AG04449 (cell line): Measurements from ENCODE around the gene PLXNA4.

Experiments used
- CTCF ChIA-PET: fragments of 350-600 bp; formaldehyde crosslinking; extraction: SDS; loops from one replicate; lab custom pipeline; 2021; ENCODE audit warnings: antibody characterized with exemption; lab: Yijun Ruan, JAX
- POLR2A ChIA-PET: fragments of 400-600, 350-600 bp; formaldehyde crosslinking; extraction: SDS; loops from one replicate; lab custom pipeline; 2020; ENCODE audit warnings: antibody characterized with exemption, inconsistent platforms; lab: Yijun Ruan, JAX
- DNase-seq: peaks from one replicate; pipeline ENCODE4 v3.0.0-alpha.2; 2010; ENCODE audit warnings: low read depth, low spot score
- H3K4me3 ChIP-seq: 2 replicates; pipeline ENCODE4 v1.5.1; 2011; ENCODE audit warnings: low read depth, mild to moderate bottlenecking, control low read depth, low read length
- CTCF ChIP-seq: IDR thresholded peaks from one replicate; pipeline ENCODE4 v1.5.1; 2011; ENCODE audit warnings: mild to moderate bottlenecking, moderate library complexity, low read length, control low read depth, inconsistent platforms; ENCODE audit not compliant: insufficient read depth; ENCODE audit errors: missing control alignments

Gene PLXNA4

GRCh38 chr7:132429181-132429580, 147.1 kb downstream of the PLXNA4 start:
- no peak overlapping the region for H3K4me3 ChIP-seq
- CTCF ChIA-PET, result no interaction called here

GRCh38 chr7:132428247-132428919, 147.9 kb downstream of the PLXNA4 start:
- CTCF ChIA-PET, result no interaction called here
- POLR2A ChIA-PET, result no interaction called here
- H3K4me3 ChIP-seq, result no peak overlapping the region
- DNase-seq, result no peak
- no peak for TF ChIP-seq CTCF

More at GRCh38 chr7:132429181-132429580, 147.1 kb downstream of the PLXNA4 start:
- TF ChIP-seq CTCF, result no peak
- POLR2A ChIA-PET, result no interaction called here
- DNase-seq, result no peak

- ChIA-PET CTCF (no interaction called here), POLR2A (no interaction called here)
- DNase-seq, result no peak
- no peak overlapping the region for H3K4me3 ChIP-seq
- no peak for TF ChIP-seq CTCF
Measured at GRCh38 chr7:132425942-132426341, 150.3 kb downstream of the PLXNA4 start.

- ChIA-PET POLR2A (no interaction called here), CTCF (no interaction called here)
- no peak overlapping the region for H3K4me3 ChIP-seq
- TF ChIP-seq CTCF, result no peak
- DNase-seq, result no peak
Measured at GRCh38 chr7:132424821-132425724, 151.2 kb downstream of the PLXNA4 start.

GRCh38 chr7:132424277-132424676, 152.0 kb downstream of the PLXNA4 start:
- no peak overlapping the region for H3K4me3 ChIP-seq
- POLR2A ChIA-PET, result no interaction called here
- no peak for TF ChIP-seq CTCF
- DNase-seq, result no peak
- CTCF ChIA-PET, result no interaction called here

- TF ChIP-seq CTCF, result no peak
- no peak overlapping the region for H3K4me3 ChIP-seq
- ChIA-PET POLR2A (no interaction called here), CTCF (no interaction called here)
- no peak for DNase-seq
Measured at GRCh38 chr7:132423594-132424200, 152.6 kb downstream of the PLXNA4 start.
